HEK293T (cell line): ENCODE measurements around the gene IGFBP5.

ENCODE experiments used
- CTCF ChIA-PET: fragments of 350-600 bp; formaldehyde crosslinking; extraction: SDS; loops from one replicate; lab custom pipeline; 2021; ENCODE audit warnings: antibody characterized with exemption, inconsistent platforms; lab: Yijun Ruan, JAX
- POLR2A ChIA-PET: fragments of 350-600 bp; formaldehyde crosslinking; extraction: SDS; loops from one replicate; lab custom pipeline; 2020; ENCODE audit warnings: antibody characterized with exemption, inconsistent platforms; lab: Yijun Ruan, JAX
- DNase-seq: peaks from one replicate; pipeline ENCODE4 v3.0.0; 2012; ENCODE audit warnings: mixed read lengths; ENCODE audit errors: extremely low spot score
- BHLHE40 ChIP-seq: fragments of 450-650 bp; IDR thresholded peaks from 2 replicates; pipeline ENCODE4 v1.6.1; 2016; ENCODE audit warnings: mild to moderate bottlenecking, moderate library complexity, borderline replicate concordance
- CTBP1 ChIP-seq: fragments of 450-650 bp; IDR thresholded peaks from 2 replicates; pipeline ENCODE4 v1.6.1; 2016; ENCODE audit warnings: borderline replicate concordance
- ELF4 ChIP-seq: fragments of 450-650 bp; IDR thresholded peaks from 2 replicates; pipeline ENCODE4 v1.6.1; 2017; ENCODE audit warnings: antibody characterized with exemption
- FOXA1 ChIP-seq: fragments of 450-650 bp; IDR thresholded peaks from 2 replicates; pipeline ENCODE4 v1.6.1; 2016; ENCODE audit warnings: mild to moderate bottlenecking
- FOXK2 ChIP-seq: fragments of 450-650 bp; IDR thresholded peaks from 2 replicates; pipeline ENCODE4 v1.6.1; 2016; ENCODE audit warnings: mild to moderate bottlenecking
- FOXM1 ChIP-seq: fragments of 450-650 bp; IDR thresholded peaks from 2 replicates; pipeline ENCODE4 v1.6.1; 2017; ENCODE audit warnings: mild to moderate bottlenecking, borderline replicate concordance
- HDGF ChIP-seq: fragments of 450-650 bp; IDR thresholded peaks from 2 replicates; pipeline ENCODE4 v1.6.1; 2017; ENCODE audit warnings: antibody characterized with exemption, borderline replicate concordance
- L3MBTL2 ChIP-seq: fragments of 450-650 bp; conservative IDR thresholded peaks from 2 replicates; pipeline ENCODE4 v1.6.1; 2016; ENCODE audit warnings: mild to moderate bottlenecking
- LEF1 ChIP-seq: fragments of 450-650 bp; IDR thresholded peaks from 2 replicates; pipeline ENCODE4 v1.6.1; 2017; ENCODE audit warnings: mild to moderate bottlenecking, borderline replicate concordance
- SP1 ChIP-seq: fragments of 450-650 bp; IDR thresholded peaks from 2 replicates; pipeline ENCODE4 v1.6.1; 2017
- SUZ12 ChIP-seq: fragments of 450-650 bp; IDR thresholded peaks from 2 replicates; pipeline ENCODE4 v1.6.1; 2016; ENCODE audit warnings: mild to moderate bottlenecking
- TARDBP ChIP-seq: fragments of 450-650 bp; IDR thresholded peaks from 2 replicates; pipeline ENCODE4 v1.6.1; 2016
- ZNF384 ChIP-seq: fragments of 450-650 bp; IDR thresholded peaks from 2 replicates; pipeline ENCODE4 v1.6.1; 2016
- TF ChIP-seq, protein P1 (sequence below): fragments of 450-650 bp; IDR thresholded peaks from 2 replicates; pipeline ENCODE4 v1.6.1; 2016

The IGFBP5 gene

DNA sequence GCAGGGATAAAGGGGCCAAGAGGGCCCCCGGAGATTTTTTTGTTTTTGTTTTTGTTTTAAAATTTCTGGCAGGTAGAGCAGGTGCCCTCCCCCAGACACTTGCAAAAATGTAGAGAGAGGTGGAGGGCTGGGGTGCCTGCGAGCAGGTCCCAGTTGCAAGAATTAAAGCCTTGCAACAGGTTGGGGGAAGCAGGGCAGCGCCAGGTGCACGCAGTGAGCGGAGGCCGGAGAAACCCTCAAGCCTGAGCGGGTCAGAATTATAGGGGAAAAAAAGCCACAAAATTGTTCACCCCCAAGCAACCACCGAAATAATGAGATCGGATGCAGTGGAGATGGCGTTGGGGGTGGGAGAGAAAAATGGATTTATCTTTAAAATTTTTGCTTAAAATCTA, 527 bp downstream of the IGFBP5 start:
- TF ChIP-seq, protein P1, sequence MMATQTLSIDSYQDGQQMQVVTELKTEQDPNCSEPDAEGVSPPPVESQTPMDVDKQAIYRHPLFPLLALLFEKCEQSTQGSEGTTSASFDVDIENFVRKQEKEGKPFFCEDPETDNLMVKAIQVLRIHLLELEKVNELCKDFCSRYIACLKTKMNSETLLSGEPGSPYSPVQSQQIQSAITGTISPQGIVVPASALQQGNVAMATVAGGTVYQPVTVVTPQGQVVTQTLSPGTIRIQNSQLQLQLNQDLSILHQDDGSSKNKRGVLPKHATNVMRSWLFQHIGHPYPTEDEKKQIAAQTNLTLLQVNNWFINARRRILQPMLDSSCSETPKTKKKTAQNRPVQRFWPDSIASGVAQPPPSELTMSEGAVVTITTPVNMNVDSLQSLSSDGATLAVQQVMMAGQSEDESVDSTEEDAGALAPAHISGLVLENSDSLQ = no peak
- TF ChIP-seq L3MBTL2 = no peak
- TF ChIP-seq FOXM1 = no peak
- TF ChIP-seq LEF1 = no peak
- TF ChIP-seq BHLHE40 = no peak
- TF ChIP-seq FOXK2 = no peak
- TF ChIP-seq SUZ12 = no peak
- TF ChIP-seq CTBP1 = no peak
- TF ChIP-seq FOXA1 = no peak
- TF ChIP-seq ZNF384 = no peak
- no peak for TF ChIP-seq TARDBP
- POLR2A ChIA-PET = interaction anchor here (0.6 to 1.1 kb wide), 2 partner anchors 196 to 585 kb away, joined by 3 read pairs; partner anchors contain the start of gene RPL37A
- no peak for DNase-seq
- CTCF ChIA-PET = interaction anchor here (0.7 to 3.5 kb wide), 5 partner anchors 72 to 1061 kb away, joined by 3 to 16 read pairs (median 4); no protein-coding TSS in a partner anchor

DNA sequence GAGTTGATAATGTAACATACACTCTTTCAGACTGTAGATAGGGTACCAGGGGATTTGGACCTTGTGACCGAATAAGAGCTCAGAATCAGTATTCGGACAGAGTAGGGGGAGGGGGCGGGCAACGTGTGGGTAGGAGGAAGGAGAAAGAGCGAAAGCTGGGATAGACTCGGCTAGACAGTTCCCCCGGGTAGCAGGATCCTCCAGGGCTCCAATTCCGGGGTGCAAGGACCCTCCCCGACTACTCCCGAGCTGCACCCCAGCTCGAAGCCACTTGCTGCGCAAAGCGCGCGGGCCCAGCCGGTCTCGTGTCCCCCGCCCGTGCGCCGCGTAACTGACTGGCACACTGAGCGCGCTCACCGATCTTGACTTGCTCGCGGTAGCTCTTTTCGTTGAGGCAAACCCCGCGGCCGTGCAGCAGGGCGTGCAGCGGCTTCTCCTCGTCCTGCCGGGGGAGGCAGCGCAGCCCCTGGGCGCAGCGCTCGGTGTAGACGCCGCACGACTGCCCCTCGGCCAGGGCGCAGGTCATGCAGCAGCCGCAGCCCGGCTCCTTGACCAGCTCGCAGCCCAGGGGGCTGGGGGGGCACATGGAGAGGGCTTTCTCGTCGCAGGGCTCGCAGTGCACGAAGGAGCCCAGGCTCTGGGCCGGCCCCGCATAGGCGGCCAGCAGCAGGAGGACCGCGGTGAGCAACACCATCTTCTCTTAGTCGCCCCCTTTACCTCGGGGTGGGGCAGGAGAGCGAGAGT, 1.1 kb downstream of the IGFBP5 start:
- peak; percentile 26 for DNase-seq
- CTCF ChIA-PET = interaction anchor here (0.6 to 3.5 kb wide), 5 partner anchors 72 to 1019 kb away, joined by 3 to 16 read pairs (median 3); no protein-coding TSS in a partner anchor
- peak; percentile 73 for TF ChIP-seq L3MBTL2
- TF ChIP-seq ELF4 = no peak
- POLR2A ChIA-PET = interaction anchor here (1.0 kb wide), 1 partner anchor 480 kb away, joined by 3 read pairs; no protein-coding TSS in a partner anchor

DNA sequence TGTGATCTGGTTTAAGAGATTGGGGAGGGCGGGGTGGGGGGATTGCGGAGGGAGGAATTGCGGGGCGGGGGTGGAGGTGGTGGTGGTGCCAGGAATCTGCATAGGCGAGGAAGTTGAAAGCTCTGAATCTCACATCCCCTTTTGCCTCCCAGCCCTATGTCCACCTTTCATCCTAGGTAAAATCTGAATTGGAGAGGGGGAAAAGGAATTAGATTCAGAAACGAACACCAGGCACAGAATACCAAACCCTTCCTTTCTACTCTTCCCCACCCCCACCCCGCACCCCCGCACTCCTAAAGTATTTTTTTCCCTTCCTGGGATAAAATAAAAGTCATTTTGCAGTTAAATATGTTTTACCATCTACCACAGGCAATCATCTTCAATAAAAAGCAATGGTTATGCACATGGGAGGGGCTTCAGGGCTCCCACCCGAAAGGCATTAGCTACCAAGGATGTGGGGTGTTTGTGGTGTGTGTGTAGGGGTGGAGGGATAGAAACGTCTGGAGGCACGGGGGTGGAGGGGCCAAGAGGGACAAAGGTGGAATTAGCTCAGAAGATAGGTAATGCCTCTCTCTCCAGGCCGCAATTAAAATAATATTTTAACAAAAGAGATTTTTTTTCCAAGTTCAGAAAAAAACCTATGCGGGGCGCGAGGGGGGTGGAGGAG, 1.8 kb downstream of the IGFBP5 start:
- ChIA-PET POLR2A (interaction anchor here (1.0 kb wide), 1 partner anchor 480 kb away, joined by 3 read pairs; no protein-coding TSS in a partner anchor), CTCF (interaction anchor here (0.9 to 1.4 kb wide), 5 partner anchors 12 to 1020 kb away, joined by 3 to 6 read pairs (median 3); no protein-coding TSS in a partner anchor)
- DNase-seq = no peak
- TF ChIP-seq FOXK2 (no peak), L3MBTL2 (no peak), TARDBP (no peak), ZNF384 (no peak), LEF1 (no peak), HDGF (no peak)

DNA sequence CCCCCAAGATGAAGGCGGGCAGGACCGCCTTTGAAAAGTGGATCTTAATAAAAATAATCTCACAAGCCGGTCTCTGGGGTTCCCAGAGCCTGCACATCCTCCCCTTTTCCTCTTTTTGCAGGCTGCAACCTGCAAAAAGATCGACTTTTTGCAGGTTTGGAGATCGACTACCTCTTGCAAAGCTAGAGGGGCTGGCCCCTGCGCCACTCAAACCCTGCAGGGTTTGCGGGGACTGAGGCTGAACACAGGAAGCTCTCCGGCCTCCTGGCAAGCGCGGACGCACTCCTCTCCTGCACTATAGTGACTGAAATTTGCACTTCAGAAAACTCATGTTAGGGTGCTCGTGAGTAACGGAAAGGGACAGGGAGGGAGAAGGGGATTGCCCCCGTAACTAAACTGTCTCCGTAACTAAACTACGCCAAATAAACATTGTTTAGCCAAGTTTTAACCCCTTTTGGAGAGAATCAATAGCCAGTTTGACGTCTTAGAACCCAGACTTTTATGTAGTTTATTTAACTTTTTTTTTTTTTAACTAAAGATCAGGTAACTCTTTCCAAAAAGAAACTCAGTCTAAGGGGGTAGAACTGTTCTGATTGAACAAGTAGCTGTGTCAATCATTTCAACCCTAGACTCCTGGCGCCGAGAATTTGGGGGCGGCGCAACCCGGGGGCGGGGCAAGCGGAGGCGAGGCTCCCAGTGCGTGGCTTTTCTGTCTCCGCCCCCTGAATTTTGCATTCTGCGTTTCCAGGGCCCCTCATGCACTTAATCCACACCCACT, 2.5 kb downstream of the IGFBP5 start:
- ChIA-PET CTCF (interaction anchor here (1.0 to 1.4 kb wide), 3 partner anchors 11 to 818 kb away, joined by 3 to 6 read pairs (median 5); no protein-coding TSS in a partner anchor), POLR2A (no interaction called here)
- no peak for TF ChIP-seq BHLHE40
- no peak for TF ChIP-seq SP1
- TF ChIP-seq, protein P1 = peak; percentile 98
- peak; percentile 79 for DNase-seq

DNA sequence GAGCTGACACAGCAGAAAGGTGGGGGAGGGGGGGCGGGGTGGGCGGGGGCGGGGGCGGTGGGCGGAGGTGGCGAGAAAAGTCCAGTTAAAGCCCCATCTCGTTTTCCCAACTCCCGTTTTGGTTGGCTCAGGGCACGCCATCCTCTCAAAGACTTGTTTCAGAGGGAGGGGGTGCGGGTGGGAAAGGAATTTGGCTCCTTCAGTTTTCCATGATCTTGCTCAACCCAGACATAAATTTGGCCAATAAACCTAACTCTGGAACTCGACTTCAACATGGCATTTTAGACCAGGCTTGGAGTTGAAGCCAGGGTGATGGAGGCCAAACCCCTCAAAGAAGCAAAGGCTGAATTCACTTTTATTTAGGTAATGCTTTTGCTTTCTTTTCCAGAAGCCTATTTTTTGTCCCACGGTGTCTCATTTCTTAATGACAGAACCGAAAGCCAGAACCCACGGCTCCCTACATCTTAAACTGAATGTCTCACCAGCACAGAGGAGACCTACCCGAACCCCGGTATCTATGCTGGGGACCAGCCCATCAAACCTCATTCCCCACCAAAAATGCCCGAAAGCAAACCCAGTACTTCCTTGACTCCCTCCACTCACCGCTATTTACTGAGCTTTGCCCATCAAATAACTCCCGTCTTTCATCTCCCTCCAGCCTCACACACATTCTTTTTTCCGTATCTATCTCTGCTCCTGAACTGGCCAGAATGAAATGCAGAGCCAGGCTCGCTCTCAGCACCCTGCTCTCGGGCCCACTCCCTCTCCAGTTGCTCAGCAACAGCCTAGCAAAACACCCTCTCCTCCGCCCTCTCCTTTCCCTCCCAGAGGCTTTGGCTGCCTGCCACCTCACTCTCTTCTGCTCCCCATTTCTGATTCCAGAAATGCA, 4.3 kb downstream of the IGFBP5 start:
- no peak for TF ChIP-seq FOXK2
- no peak for TF ChIP-seq L3MBTL2
- no peak for TF ChIP-seq HDGF
- no peak for TF ChIP-seq FOXA1
- no peak for TF ChIP-seq SUZ12
- TF ChIP-seq BHLHE40 = no peak
- ChIA-PET CTCF (no interaction called here), POLR2A (interaction anchor here (1.4 kb wide), 1 partner anchor 193 kb away, joined by 5 read pairs; the partner anchor contains the start of gene RPL37A)

DNA sequence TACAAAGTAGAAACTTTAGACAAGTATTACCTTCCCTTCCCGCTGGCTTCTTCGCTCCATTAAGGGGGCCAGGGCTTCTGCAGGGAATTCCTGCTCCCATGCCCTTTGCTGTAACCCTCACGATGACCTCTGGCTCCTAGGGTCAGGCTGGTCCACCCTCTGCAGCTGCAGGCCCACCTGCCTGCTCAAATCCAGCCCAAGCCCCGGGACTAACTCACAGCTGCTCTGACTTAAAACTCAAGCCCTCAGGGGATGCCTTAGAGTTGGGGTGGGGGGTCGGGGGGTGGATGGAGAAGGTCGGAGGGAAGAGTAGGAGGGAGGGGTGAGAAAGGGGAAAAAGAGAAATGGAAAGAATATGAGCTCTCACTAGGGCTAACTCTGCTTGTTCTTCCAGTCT, 4.9 kb downstream of the IGFBP5 start:
- TF ChIP-seq CTBP1 (no peak), TARDBP (no peak), FOXA1 (no peak), SP1 (no peak), ELF4 (no peak)
- ChIA-PET CTCF (no interaction called here), POLR2A (interaction anchor here (1.4 kb wide), 1 partner anchor 192 kb away, joined by 5 read pairs; the partner anchor contains the start of gene RPL37A)
- no peak for DNase-seq

More for the DNA sequence above, 4.3 kb downstream of the IGFBP5 start:
- peak; percentile 66 for DNase-seq
